UCSD-AML1 (cell line): ENCODE data around the gene GNAI3.
"Not testable (repeated sequence)": the region's sequence is repeated elsewhere in the genome, so short reads cannot be mapped to it uniquely, and the experiment has no call there.

Experiments
- DNase-seq: peaks from one replicate; lab custom pipeline; 2025; ENCODE audit not compliant: unreplicated experiment; lab: John Stamatoyannopoulos, UW

Gene GNAI3

DNA sequence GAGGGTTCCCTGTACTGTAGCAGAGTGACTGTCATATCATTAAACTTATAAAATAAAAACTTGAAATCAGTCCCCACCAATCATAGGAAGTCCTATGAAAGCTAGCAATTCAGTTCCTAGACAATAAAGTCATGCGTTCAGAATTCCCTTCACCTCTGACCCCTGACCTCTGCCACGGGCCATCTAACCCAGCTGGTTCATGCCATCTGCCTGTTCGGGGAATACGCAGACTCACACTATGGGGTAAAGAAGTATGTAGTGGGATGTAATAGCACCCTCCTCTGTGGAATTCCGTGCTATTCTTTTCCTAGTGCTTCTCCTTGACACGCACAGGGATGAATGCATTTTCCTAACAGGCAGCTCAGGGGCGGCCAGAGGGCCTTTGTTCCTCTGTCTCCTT is 109.6 kb downstream of the GNAI3 start:
- DNase-seq, result no peak

DNA sequence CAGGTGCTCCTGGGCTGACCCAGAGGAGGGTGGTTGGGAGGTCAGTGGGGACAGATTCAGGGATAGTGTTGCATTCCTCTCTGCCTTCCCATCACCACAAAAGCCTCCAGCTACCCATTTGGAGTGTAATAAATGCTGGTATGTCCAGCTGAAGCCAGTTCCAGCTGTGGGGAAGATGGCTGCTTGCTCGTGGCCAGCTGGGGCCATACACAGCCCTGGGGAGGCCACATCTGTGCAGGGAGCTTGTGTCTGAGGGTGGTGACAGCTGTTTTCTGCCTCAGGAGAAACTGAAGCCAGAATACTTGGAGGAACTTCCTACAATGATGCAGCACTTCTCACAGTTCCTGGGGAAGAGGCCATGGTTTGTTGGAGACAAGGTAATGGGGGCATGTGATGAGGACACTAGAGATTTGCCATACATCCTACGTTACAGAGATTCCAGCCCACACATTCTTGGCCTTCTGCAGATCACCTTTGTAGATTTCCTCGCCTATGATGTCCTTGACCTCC is 110.2 kb downstream of the GNAI3 start:
- no peak for DNase-seq

DNA sequence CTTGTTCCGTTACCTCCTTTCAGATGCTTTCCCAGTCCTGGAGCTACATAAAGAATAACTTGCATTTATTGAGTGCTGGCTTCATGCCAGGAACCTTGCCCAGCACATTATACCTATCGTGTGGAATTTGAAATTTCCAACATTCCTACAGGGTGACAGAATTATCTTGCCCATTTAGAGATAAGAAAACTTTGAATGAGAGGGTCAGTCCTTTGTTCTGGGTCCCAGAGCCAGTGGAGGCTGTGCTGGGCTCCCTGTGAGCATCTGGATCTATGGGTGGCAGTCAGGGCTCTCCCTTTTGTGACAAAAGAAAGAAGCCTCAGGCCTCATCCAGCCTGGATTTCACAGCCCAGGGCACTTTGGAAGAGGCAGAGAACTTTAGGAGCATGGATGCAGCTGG is 110.7 kb downstream of the GNAI3 start:
- no peak for DNase-seq

DNA sequence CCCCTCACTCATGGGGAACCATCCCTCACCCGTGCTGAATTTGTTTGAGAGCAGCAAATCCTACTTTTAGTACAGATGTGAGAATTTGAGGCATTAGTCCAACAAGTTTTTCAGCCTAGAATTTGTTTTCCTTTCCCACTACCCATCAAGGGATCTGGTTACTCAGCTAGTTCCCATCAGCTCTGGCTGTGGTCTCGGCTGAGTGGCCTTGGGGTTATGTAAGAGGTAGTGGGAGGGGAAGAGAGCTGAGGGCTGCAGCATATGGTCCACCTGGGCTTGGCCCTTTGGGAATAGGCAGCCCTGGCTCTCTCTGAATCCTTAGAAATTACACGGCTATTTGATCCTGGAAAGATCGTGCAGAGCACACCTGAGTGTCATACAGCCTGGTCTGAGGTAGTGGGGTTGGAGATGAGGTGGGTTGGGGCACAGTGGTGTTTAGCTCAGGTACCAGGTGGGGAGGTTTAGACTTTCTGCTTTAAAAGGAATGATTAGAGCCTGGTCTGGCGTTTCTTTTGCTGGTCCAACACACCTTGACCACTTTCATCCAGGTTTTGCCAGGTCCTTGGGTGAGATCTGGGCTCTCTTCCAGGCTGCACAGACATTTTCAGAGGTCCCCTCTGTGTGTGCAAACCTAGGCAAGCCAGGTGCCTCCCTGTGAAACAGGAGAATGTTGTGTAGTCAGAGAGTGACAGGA is 111.7 kb downstream of the GNAI3 start:
- DNase-seq, result peak; percentile 35

DNA sequence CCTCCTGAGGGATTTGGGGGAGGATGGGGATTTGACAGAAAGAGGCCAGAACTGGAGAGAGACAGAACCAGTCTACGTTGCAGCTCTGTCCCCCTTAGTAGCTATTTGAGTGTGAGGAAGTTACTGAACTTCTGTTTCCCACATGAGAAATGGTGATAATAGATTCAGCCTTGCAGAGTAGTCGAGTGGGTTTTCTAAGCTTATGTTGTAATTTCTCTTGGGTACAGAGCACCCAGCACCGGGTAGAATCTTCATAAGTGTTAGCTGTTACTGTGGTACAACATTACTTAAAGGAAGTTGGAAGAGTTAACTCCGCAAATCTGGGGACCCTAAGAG is 112.2 kb downstream of the GNAI3 start:
- not testable (repeated sequence) for DNase-seq

DNA sequence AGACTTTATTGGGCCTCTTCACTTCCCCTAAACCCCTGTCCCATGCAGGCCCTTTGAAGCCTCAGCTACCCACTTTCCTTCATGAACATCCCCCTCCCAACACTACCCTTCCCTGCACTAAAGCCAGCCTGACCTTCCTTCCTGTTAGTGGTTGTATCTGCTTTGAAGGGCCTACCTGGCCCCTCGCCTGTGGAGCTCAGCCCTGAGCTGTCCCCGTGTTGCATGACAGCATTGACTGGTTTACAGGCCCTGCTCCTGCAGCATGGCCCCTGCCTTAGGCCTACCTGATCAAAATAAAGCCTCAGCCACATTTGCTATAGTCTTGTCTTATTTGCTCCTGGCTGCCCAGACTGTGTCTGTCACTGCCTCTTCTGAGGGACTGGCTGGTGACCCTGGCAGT is 113.0 kb downstream of the GNAI3 start:
- no peak for DNase-seq

DNA sequence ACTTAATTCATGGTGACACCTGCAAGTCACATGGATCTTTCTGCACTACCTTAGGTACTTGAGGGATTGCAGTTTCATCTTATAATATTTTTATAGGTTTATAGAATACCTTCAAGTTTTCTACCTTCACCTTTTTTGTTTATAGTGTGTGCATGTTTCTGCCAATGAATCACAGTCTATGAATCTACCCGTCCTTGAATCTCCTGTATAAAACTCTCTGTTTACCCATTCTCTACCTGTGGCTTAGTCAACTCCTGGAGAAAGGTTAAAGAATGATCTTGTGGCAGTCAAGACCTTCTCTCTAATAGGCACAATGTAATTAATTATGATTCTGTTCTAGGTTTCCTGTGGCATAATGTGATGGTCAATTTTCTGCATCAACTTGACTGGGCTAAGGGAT is 116.3 kb downstream of the GNAI3 start:
- no peak for DNase-seq

DNA sequence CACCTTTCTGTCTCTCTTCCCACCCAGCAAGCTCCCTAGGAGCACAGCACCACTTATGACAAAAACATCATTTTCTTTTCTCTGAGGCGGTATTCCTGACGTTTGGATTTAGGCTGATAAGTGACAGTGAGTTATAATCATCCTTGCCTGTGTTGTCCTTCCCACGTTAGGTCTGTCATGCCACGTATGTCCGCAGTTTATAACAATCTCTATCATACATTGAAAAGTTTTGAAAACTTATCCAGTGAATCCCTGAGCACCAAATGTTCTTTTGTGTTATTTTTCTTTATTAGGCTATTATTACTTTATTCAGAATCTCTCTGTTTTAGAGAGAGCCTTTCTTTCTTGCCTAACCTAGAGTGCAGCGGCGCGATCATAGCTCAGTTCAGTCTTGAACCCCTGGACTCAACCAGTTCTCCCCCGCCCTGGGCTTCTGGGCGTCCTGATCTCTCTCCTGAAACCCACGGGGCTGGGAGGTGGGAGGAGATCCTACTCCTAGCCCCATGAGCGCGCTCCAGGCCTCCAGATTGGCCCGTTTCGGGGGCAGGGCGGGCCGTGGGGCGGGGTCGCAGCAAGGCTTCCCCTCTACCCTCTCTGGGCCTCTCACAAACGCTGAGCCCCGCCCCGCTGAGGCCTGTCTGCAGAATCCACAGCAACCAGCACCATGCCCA is 119.2 kb downstream of the GNAI3 start, which contains the start of gene GSTM2:
Gene GSTM2, plus strand, starts transcription at position 606 of the 671 bp plus-strand sequence. Its CDS starts 59 bp downstream, at position 665.
- no peak for DNase-seq
